WTC11 (cell line): Measurements from ENCODE around the gene IRAK2.

ENCODE experiments used
- CTCF ChIP-seq: fragments of 200-600 bp; IDR thresholded peaks from 2 replicates; pipeline ENCODE4 v1.8.0; 2022; ENCODE audit warnings: antibody characterized with exemption
- SP1 ChIP-seq: sonication (generic); formaldehyde crosslinking; conservative IDR thresholded peaks from 2 replicates; pipeline ENCODE4 v1.8.1; 2022; ENCODE audit warnings: missing genetic modification reagents
- TCF7 ChIP-seq: sonication (generic); formaldehyde crosslinking; IDR thresholded peaks from 2 replicates; pipeline ENCODE4 v1.8.0; 2022; ENCODE audit warnings: mild to moderate bottlenecking, low read depth, missing genetic modification reagents, moderate library complexity
- TEAD1 ChIP-seq: sonication (generic); formaldehyde crosslinking; IDR thresholded peaks from 2 replicates; pipeline ENCODE4 v1.8.0; 2022; ENCODE audit warnings: mild to moderate bottlenecking, missing genetic modification reagents
- ZBTB43 ChIP-seq: sonication (generic); formaldehyde crosslinking; IDR thresholded peaks from 2 replicates; pipeline ENCODE4 v1.8.1; 2023; ENCODE audit warnings: mild to moderate bottlenecking, missing genetic modification reagents
- ZNF121 ChIP-seq: sonication (generic); formaldehyde crosslinking; IDR thresholded peaks from 2 replicates; pipeline ENCODE4 v1.8.0; 2023; ENCODE audit warnings: missing genetic modification reagents
- TF ChIP-seq, protein P1 (sequence below): sonication (generic); formaldehyde crosslinking; IDR thresholded peaks from 2 replicates; pipeline ENCODE4 v1.8.1; 2022; ENCODE audit warnings: low read depth, missing genetic modification reagents, borderline replicate concordance
- TF ChIP-seq, protein P2 (sequence below): sonication (generic); formaldehyde crosslinking; IDR thresholded peaks from 2 replicates; pipeline ENCODE4 v1.8.1; 2022; ENCODE audit warnings: missing genetic modification reagents, borderline replicate concordance

DNA sequence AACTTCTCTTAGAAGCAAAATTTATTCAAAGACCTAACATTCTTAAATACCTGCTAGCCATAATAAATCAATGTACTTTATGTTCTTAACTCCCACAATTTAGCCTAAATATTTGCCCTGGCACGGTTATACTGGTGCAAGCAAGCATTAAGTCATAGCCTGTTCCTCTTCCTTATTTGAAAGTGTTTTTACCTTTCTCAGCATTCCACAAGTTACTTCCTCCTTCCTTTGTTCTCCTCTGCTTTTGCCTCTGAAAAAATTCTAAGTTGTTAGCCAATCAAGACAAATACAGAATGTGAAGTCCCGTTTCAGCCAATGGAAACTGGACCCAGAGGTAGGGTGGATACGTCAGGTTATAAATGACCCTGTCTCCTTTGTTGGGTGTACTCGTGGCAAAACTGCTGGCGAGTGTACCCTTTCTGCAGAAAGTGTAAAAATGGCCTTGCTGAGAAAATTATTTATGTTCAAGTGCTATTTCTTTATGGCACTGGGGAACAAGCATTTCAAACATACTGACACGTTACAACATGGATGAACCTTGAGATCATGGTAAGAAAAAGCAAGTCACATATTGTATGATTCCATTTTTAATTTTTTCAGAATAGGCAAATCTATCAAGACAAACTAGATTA, 80.5 kb downstream of the IRAK2 start:
- no peak for TF ChIP-seq ZBTB43
- TF ChIP-seq CTCF: no peak
- TF ChIP-seq TCF7 (CRISPR knock-in tag): no peak
- no peak for TF ChIP-seq SP1
- TF ChIP-seq ZNF121 (CRISPR knock-in tag): no peak
- TF ChIP-seq, protein P1, sequence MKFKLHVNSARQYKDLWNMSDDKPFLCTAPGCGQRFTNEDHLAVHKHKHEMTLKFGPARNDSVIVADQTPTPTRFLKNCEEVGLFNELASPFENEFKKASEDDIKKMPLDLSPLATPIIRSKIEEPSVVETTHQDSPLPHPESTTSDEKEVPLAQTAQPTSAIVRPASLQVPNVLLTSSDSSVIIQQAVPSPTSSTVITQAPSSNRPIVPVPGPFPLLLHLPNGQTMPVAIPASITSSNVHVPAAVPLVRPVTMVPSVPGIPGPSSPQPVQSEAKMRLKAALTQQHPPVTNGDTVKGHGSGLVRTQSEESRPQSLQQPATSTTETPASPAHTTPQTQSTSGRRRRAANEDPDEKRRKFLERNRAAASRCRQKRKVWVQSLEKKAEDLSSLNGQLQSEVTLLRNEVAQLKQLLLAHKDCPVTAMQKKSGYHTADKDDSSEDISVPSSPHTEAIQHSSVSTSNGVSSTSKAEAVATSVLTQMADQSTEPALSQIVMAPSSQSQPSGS (CRISPR knock-in tag): no peak
- TF ChIP-seq, protein P2, sequence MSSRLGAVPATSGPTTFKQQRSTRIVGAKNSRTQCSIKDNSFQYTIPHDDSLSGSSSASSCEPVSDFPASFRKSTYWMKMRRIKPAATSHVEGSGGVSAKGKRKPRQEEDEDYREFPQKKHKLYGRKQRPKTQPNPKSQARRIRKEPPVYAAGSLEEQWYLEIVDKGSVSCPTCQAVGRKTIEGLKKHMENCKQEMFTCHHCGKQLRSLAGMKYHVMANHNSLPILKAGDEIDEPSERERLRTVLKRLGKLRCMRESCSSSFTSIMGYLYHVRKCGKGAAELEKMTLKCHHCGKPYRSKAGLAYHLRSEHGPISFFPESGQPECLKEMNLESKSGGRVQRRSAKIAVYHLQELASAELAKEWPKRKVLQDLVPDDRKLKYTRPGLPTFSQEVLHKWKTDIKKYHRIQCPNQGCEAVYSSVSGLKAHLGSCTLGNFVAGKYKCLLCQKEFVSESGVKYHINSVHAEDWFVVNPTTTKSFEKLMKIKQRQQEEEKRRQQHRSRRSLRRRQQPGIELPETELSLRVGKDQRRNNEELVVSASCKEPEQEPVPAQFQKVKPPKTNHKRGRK (CRISPR knock-in tag): no peak
- no peak for TF ChIP-seq TEAD1
